ENCODE measurements around the gene SH2D7.

Gene SH2D7

DNA sequence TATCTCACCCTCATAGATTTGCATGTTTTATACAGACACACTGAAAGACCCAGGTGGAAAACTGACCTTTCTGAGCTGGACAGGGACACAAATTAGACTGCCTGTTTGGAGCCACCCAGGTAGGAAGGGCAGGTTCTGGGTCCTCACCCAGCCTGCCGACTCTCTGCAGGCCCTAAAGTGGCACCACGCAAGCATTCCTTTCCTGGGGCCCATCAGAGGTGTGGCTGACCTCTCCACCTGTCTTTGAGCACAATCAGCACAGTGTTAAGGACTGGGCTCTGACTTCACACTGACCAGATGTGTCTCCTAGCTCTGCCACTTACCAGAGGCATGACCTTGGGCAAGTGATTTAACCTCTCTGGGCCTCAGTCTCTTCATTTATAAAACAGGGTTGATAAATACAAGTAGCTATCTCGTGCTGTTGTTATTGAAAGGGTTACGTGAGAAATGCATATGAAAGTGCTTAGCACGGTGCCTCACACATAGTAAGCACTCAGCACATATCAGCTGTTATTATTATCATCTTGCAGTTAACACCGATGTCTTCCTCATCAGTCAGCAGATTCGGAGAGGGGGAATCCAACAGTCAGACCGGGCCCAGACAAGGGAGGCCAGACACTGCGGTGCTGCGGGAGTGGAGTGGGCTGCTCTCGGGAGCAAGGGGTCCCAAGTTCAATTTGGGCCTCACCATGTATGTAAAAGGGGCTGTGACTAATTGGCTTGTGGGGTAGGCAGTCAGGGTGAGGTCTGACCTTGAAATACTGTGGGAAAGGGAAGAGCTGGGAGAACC is 12.9 kb upstream of the SH2D7 start:
- no peak for DNase-seq

DNA sequence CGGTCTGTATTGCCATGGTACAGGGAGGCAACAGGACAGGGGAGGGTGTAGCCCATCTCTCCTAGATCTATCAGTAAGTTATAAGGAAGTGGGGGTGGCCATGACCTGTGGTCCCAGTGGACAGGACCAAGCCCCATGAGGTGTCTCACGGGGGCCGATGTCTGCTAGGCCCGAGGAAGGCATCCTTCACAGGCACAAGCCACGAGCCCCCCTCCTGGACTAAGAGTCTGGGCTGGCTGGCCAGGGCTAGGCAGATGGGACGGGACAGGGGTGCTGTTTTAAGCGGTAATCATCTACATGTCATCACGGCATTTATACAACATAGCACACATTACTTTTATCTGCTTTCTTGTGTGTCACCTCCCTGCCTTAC is 12.3 kb upstream of the SH2D7 start:
- no peak for DNase-seq

DNA sequence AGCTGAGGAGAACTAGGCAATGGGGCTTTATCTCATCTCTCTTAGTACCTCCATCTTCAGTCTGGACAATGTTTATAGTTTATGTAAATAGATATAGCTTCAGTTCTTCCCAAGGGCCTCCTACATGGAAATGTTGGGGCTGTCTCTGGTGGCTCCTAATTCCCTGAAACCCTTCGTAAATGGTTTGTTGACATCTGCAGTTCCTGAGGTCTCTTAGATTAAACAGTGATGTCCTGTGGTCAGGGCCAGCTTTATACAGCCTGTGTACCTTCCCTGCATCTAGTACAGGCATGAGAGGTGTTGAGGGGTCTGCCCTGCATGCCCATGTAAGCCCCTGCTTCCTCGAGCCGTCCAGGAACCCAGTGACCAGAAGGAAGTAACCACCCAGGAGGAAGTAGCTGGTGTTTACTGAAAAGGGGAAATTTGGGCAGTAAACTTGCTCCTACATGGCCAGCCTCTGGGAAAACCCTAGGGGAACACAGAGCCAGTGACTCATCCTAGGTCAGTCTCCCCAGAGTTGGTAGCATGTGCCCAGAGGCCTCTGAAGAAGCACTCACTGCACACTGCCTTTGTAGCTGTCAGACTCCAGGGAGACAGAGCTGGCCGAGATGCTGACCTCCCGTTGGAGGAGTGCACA is 10.1 kb upstream of the SH2D7 start:
- no peak for DNase-seq

DNA sequence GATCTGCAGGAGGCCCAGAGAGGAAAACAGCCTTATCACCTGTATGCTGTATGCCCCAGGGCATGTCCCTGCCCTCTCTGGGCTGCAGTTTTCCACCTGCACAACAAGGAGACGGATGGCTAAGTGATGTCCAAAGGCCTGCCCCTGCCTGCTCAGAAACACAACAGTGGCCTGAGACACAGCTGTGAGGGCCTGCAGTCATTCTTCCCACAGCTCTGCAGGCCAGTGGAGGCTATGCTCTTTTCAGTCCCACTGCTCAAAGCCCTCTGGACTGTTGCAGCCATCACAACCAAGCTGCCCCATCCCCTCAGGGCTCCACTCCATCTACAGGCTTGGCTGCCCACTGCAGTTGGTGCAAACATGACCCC is 9.6 kb upstream of the SH2D7 start:
- no peak for DNase-seq

DNA sequence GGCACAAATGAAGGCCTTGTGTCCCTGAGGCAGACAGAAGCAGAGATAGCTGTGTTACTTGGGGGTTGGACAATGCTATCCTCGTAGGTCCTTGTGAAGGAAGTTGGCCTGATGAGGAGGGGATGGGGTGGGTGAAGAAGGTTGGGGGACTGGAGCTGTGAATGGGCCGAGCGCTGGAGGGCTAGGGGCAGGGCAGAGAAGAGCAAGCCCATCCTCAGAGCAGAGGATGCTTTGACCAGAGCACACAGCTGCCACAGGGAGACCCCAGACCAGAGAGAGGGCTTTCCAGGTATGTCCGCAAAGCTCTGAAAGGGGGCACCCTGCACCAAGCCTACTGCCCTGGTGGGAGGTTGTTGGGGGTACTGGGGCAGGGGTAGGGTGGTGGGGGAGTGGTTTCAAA is 9.2 kb upstream of the SH2D7 start:
- DNase-seq, result no peak

DNA sequence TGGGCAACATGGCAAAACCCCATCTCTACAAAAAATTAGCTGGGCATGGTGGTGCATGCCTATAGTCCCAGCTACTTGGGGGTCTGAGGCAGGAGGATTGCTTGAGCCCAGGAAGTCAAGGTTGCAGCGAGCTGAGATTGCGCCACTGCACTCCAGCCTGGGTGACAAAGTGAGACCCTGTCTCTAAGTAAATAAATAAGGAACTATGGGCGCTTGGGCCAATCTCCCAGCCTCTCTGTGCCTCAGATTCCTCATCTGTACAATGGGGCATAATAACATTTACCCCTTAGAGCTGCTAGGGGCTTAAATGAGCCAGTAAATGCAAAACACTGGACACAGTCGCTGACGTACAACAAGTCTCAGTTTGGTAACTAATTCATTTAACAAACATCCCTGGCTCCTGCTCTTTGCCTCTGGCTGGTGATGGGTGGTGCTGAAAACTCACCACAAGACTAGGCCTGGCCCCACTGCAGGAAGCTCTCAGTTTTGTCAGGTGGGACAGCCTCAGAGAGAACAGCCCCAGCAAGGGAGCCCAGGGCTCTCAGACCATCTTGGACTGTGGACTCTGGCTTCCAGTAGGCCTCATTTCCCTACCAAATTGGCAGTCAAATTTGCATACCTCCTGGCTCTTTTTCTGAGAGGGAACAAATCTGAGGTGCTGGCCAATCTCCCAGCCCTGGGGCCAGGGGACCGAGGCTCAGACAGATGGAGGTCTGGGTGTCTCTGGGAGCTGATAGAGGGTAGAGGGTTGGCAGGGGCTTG is 8.5 kb upstream of the SH2D7 start:
- no peak for DNase-seq

DNA sequence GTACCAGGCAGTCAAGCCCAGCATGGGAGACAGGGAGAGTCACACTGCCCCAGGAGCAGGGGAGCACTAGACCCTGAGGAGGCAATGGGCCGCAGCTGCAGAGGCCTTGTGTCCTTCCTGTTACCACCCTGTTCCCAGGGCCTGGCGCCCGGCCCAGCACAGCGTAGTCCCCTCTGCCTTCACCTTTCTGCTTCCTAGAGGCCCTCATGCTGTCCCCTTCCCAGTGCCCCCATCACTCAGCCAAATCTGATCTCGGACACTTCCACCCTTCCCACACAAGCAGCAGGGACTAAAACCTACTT is 8.0 kb upstream of the SH2D7 start:
- no peak for DNase-seq

DNA sequence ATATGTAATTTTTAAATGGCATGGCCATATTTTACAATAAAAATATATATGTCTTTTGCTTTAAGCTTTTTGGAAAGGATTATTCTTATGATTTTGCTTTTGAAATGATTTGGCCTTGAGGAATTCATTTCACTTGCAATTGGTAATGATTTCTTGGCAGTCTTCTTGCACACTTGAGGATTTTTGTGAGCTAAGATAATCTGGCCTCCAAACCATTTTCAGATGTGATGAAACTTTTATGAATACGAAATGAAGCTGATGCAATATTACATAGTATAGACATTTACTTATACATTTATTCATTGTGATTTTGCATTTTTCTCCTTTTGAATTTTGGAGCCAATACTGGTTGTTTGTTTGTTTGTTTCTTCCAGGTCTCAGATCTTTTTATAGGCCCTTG is 6.4 kb upstream of the SH2D7 start:
- DNase-seq, result no peak

DNA sequence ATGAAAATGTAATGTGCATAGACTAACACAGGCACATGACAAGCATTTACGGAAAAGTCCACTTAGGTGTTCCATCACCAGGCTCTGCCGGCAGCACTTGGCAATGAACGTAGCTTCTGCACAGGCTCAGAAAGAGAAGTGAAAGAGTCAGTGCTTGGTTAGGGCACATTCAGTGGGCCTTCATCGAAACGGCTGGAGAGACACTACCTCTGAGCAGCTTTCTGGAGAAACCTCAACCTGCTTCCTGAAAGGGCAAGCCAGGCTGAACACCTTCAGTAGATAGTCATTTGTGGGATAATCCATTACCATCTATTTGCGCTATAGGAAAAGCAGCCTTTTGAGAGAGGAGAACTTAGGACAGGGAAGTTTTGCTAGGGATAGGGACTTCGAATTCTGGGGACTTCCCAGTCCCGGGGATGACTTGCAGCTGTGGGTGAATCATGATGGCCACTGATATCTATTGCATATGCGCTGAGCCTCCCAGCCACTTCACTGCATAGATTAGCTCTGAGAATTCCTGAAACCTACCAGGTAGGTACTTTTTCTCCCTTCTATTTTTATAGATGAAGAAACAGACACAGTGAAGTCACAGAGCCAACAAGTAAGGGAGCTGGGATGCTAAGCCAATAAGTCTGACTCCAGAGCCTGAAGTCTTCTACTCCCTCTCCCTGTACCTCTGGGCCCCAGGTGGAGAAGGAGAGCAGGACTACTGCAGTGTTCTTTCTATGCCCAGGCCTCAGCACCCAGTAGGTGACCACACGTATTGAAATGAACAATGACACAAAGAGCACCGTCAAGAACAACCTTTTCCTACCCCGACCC is 4.2 kb upstream of the SH2D7 start:
- DNase-seq, result no peak

DNA sequence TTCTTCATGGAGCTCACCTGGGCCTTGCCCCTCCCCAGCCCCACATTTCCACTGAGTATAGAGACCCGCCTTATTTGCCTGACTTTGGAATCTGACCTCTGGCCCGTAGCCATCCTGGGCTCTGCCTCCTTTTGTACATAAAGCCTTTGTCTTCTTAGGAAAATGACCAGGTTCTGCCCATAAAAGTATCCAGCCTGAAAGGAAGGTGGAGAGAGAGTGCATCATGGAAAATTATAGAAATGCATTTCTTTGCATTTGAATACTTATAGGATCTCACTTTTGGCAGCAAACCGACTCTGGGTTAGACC is 3.6 kb upstream of the SH2D7 start:
- DNase-seq, result no peak

DNA sequence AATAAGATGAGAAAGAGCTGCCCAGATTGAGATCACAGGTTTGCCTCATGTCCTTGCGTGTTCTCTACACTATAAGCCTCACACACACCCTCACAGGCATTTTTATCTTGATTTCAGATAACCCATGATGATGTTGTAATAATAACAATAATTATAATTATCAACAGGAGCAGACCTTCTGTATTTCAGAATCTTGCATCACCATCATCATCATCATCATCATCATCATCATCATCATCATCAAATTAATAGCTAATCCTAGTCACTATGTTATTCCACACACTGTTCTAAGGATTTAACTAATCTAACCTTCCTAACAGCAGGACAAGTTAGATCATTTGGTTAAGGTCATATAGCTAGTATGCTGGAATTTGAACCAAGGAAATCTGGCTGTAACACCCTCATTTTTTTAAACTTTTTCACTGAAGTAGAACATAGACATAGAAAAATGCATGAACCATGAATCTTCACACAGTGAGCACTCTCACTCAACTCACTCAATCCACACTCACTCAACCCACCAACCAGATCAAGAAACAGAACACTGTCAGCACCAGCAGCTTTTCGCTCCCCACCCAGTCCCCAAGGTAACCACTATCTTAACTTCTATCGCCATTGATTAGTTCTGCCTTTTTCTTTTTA is 1.8 kb upstream of the SH2D7 start:
- no peak for DNase-seq

DNA sequence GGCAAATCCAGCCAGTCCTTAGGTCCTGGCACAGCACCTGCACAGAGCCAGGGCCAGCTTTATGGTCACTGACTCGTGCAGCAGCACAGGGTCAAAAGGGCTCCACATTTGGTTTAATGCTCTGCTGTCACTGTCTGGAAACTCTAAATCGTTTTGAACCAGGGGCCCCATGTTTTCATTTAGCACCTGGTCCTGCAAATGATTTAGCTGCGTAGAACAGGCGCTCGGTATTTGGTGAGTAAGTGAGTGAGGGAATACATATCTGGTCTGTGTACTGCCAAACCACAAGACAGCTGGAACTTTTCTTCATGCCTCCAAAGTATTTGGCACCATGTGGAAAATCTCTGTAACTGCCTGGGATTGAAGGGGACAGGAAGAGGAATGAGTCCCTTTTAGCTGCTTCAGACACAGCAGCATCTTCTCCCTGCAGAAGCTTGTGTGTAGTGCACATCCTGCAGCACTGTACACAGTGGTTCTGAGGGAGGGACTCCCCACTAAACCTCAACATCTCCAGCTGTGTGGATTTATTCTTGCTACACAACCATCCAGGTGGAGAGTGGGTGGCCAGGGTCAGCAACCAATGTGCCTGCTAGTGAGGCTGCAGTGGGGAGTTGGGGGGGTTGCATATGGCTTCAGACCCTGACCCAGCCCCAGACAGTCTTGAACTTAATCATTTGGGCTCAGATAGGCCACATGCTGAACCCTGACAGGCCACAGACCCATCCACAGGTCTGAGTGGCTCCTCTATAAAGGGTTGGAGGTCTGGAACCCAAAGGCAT is 1.1 kb downstream of the SH2D7 start:
- peak; percentile 5 for DNase-seq

DNA sequence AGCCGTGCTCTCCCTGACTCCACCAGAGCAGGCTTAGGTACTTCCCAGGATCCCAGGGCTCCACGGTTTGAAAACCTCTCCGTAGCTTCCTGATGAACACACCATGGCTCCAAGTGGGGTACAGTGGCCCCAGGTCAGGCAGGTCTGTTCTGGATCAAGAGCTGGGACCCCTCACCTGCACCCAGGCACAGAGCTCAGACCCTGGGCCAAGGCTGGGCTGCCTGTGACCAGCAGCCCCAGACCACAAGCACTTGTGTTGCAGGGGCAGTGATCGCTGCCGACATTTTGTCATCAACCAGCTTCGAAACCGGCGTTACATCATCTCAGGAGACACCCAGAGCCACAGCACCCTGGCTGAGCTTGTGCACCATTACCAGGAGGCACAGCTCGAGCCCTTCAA is 5.3 kb downstream of the SH2D7 start:
- DNase-seq, result no peak

DNA sequence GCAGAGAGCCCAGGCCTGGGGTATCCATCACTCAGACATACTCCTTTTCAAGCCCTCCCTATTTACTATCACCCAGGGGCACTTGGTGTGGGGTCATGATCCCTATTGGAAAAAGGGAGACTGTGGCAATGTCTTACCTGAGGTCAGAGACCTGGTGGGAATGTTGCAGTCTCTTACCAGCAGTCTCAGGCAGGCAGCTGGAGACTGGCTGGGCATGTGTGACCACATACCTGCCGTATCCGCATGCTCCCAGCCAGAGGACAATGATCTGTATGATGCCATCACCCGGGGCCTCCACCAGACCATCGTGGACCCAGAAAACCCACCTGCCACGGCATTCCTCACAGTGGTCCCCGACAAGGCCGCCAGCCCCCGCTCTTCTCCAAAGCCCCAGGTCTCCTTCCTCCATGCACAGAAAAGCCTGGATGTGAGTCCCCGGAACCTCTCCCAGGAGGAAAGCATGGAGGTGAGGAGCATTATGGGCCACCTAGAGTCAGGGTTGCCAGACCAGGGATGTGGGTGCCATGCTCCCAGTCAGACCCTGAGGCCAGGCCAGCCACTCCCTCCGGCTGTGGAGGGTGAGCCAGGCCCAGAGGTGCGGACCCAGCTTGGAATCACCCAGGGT is 5.9 kb downstream of the SH2D7 start:
- DNase-seq, result no peak

DNA sequence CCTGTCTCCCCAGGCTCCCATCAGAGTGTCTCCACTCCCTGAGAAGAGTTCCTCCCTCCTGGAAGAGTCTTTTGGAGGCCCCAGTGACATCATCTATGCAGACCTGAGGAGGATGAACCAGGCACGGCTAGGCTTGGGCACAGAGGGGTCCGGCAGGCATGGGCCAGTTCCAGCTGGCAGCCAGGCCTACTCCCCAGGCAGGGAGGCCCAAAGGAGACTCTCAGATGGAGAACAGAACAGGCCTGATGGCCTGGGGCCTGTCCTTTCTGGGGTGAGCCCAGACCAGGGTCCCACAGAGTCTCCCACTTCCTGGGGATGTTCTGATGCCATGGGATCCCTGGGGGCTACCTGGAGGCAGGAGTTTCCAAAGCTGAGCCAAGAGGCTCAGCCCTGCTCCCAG is 8.5 kb downstream of the SH2D7 start:
- DNase-seq, result peak; percentile 13

DNA sequence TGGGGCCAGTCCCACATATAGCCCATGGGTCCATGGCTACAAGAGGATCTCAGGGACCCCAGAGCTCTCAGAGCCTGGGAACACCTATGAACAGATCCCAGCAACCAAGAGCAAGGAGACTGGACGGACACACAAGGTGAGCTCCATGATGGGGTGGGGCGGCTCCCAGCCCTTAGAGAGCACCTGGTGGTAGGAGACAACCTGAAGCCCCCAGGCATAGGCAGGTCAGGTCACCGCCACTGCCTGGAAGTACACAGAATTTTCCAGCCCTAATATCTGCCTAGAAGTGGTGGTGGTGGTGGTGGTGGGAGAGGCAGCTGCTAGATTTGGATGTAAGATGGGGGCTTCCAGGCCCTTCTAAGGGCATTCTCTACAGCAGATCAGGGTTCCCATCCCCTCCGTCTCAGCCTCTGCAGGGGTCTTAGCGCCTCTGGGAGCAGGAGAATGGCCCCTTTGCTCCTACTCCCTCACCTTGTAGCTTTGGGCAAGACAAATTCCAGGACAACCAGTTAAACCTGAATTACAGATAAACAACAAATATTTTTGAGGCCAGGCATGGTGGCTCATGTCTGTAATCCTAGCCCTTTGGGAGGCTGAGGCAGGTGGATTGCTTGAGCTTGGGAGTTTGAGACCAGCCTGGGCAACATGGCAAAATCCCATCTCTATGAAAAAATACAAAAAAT is 9.2 kb downstream of the SH2D7 start:
- no peak for DNase-seq

DNA sequence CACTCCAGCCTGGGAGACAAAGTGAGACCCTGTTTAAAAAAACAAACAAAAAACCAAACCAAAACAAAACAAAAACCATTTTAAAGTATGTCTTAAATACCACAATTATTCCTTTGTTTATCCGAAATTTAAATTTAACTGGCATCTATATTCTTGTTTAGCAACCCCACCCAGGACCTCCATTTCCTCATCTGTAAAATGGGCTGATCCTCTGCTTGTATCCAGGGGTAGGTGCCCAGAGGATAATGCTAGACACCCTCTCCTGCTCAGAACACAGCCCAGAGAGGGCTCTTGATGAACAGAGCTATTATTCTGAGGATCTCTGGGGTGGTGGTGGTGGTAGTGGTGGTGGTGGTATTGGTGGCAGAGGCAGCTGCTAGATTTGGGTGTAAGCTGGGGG is 9.8 kb downstream of the SH2D7 start:
- DNase-seq, result no peak

DNA sequence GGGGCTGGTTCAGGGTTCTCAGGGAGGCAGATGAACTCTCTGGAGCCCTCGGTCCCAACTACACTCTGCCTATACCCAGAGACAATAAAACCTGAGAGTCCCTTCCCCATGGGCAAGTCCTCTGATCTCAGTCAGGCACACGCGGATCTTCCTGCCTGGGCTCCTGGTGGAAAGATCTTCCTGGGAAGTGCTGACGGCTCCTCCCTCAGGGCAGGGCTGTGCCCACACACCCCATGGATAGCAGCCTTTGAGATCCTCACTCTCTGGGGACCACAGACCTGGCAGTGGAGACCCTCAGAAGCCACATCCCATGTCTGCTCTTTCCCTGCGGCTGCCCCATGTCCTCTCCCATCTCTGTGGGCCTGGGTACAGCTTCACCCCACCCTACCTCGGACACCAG is 10.4 kb downstream of the SH2D7 start:
- DNase-seq, result no peak

DNA sequence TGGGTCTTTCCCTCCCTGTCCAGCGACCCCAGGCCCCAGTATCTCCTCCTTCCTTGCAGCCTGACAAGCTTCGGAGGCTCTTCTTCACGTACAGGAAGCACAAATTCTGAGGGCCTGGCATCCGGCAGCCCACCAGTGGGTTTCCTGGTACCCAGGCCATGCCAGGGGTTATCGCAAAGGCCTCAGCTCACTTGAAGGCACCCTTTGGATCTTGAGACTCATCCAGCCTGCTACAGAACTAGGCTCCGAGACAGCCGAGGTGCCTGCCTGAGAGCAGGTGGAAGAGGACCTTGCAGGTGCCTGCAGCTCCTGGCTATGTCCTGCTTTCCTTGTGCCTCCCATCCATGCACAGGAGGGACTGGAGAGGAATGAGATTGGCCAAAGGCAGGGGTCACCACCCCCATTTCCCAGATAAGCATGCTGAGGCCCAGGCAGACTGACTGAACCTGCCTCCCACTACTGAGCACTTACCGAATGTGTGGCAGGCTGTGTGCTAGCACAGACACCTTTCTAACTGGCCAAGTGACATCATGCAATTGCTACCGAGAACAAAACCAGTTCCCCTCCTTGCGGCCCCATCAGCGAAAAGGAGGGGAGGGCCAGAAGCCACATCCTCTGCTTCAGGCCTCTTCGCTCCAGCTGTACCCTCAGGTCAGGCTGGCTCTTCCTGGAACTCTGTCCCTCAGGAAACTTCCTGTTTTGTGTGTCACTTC is 11.2 kb downstream of the SH2D7 start:
- DNase-seq, result peak; percentile 40

DNA sequence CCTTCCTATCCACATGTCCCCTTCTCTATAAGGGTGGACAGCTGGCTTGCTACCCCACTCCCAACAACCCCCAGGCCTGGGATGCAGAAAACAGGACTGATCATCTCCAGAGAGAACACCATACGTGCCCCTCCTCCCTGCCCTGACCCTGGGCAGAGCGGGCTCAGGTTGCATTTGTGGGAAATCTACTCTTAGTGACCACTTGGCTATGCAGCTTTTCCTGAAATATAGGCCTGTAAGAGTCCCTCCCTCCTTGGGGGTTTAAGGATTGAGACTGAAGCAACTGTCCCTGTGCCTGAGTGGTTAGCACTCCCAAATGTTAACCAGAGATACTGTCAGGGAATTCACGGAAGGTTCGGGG is 11.7 kb downstream of the SH2D7 start:
- no peak for DNase-seq
